Measurements from ENCODE around the gene VPS35L. TPM values are rescaled to one million over a fixed set of nuclear protein-coding genes. Genes with fewer than 3 reads are reported as not detected.

VPS35L gene
- total and polyA plus RNA-seq, 10 of the 15 experiments (the other 5 are each of a cell fraction or from before 2014, with no cell fraction given), result 14.9 to 44.1 (median 26.3) TPM

- no peak overlapping the region for H3K27ac ChIP-seq (ENCODE audit: control insufficient read depth, insufficient read depth)
- DNase-seq (ENCODE audit: low read depth, low spot score), result no peak
- RAD21 ChIA-PET (ENCODE audit: unreplicated experiment), result no interaction called here
- H2AFZ ChIP-seq (ENCODE audit: control insufficient read depth, low read depth, low read length), result no peak overlapping the region
- CTCF ChIA-PET, result no interaction called here
- SMC1A ChIA-PET (ENCODE audit: uncharacterized antibody, unreplicated experiment), result no interaction called here
- POLR2A ChIA-PET, result no interaction called here
- no peaks in the 10 kb centered on the region for H3K36me3 ChIP-seq (ENCODE audit: control insufficient read depth in 2 of 2, insufficient read depth in 2 of 2, low read length in 1 of 2)
- H3K79me2 ChIP-seq (ENCODE audit: control insufficient read depth, insufficient read depth, low read length), result no peaks in the 10 kb centered on the region
- TF ChIP-seq NKRF (conservative IDR thresholded peaks at IDR 0.05) (no peak), USF1 (IDR thresholded peaks at IDR 0.05; ENCODE audit: borderline replicate concordance, extremely low read length, insufficient read depth, low read depth, low read length) (no peak), SUZ12 (IDR thresholded peaks at IDR 0.05; ENCODE audit: unreplicated experiment) (no peak), ZSCAN29 (IDR thresholded peaks at IDR 0.05) (no peak)
- FAIRE-seq, result no peak
- H4K20me1 ChIP-seq (ENCODE audit: control insufficient read depth, insufficient read depth), result no peaks in the 10 kb centered on the region
- BruUV-seq (replicated peaks), result no TSS peak
- H3K4me3 ChIP-seq, result no peak overlapping the region
- H3K9me3 ChIP-seq (replicated peaks; ENCODE audit: control insufficient read depth, insufficient read depth, low read length), result no peaks in the 10 kb centered on the region
- in situ Hi-C loops (cut with MboI), result no loop called here
- H3K4me2 ChIP-seq (ENCODE audit: control insufficient read depth, insufficient read depth), result no peak overlapping the region
- no peaks in the 10 kb centered on the region for H3K4me1 ChIP-seq (ENCODE audit: control insufficient read depth, insufficient read depth, low read length)
- intact Hi-C loops (cut with micrococcal nuclease; ENCODE audit: unreplicated experiment), result no loop called here
- no peaks in the 10 kb centered on the region for H3K27me3 ChIP-seq (replicated peaks in 1 of 2; ENCODE audit: control insufficient read depth in 2 of 2, insufficient read depth in 2 of 2, low read length in 1 of 2)
- no peak for ATAC-seq
- 97% methylated on average over 3 of the region's 3 CpGs for WGBS (ENCODE audit: insufficient coverage, insufficient replicate concordance, low lambda C conversion rate, missing lambda C conversion rate)
- H3K9ac ChIP-seq (ENCODE audit: control insufficient read depth, insufficient read depth, low read length), result no peak overlapping the region
Observed at GRCh38 chr16:19621445-19621844, 65.9 kb downstream of the VPS35L start.

- H3K4me1 ChIP-seq (ENCODE audit: control insufficient read depth, insufficient read depth, low read length), result no peaks in the 10 kb centered on the region
- H3K27me3 ChIP-seq (replicated peaks in 1 of 2; ENCODE audit: control insufficient read depth in 2 of 2, insufficient read depth in 2 of 2, low read length in 1 of 2), result no peaks in the 10 kb centered on the region
- ChIA-PET POLR2A (interaction anchor here (0.6 kb wide), 1 partner anchor 264 kb away, joined by 3 read pairs; no protein-coding TSS in a partner anchor), SMC1A (ENCODE audit: uncharacterized antibody, unreplicated experiment) (interaction anchor here (0.6 kb wide), 1 partner anchor 59 kb away, joined by 3 read pairs; no protein-coding TSS in a partner anchor), RAD21 (ENCODE audit: unreplicated experiment) (no interaction called here), CTCF (no interaction called here)
- BruUV-seq (replicated peaks), result no TSS peak
- 90% methylated on average over 6 of the region's 6 CpGs for WGBS (ENCODE audit: insufficient coverage, insufficient replicate concordance, low lambda C conversion rate, missing lambda C conversion rate)
- FAIRE-seq (no peak), ATAC-seq (no peak), DNase-seq (ENCODE audit: low read depth, low spot score) (no peak)
- no peaks in the 10 kb centered on the region for H4K20me1 ChIP-seq (ENCODE audit: control insufficient read depth, insufficient read depth)
- H2AFZ ChIP-seq (ENCODE audit: control insufficient read depth, low read depth, low read length), result no peak overlapping the region
- no peak overlapping the region for H3K27ac ChIP-seq (ENCODE audit: control insufficient read depth, insufficient read depth)
- intact Hi-C loops (cut with micrococcal nuclease; ENCODE audit: unreplicated experiment) (no loop called here), in situ Hi-C loops (cut with MboI) (no loop called here)
- no peak overlapping the region for H3K9ac ChIP-seq (ENCODE audit: control insufficient read depth, insufficient read depth, low read length)
- H3K4me2 ChIP-seq (ENCODE audit: control insufficient read depth, insufficient read depth), result no peak overlapping the region
- H3K79me2 ChIP-seq (ENCODE audit: control insufficient read depth, insufficient read depth, low read length), result no peaks in the 10 kb centered on the region
- H3K9me3 ChIP-seq (replicated peaks; ENCODE audit: control insufficient read depth, insufficient read depth, low read length), result no peaks in the 10 kb centered on the region
- no peak overlapping the region for H3K4me3 ChIP-seq
- peaks cover 0 to 10% of the 10 kb centered on the region in 2 experiments; a peak in 2 of 4 replicates for H3K36me3 ChIP-seq (ENCODE audit: control insufficient read depth in 2 of 2, insufficient read depth in 2 of 2, low read length in 1 of 2)
- TF ChIP-seq TCF3 (IDR thresholded peaks at IDR 0.05; ENCODE audit: borderline replicate concordance, insufficient read depth, low read depth, low read length) (no peak), ZBTB11 (CRISPR knock-in tag; IDR thresholded peaks at IDR 0.05) (no peak), HDGF (IDR thresholded peaks at IDR 0.05) (no peak), SUPT20H (IDR thresholded peaks at IDR 0.05; ENCODE audit: borderline replicate concordance, control insufficient read depth, low read depth, low read length) (no peak), CBX3 (IDR thresholded peaks at IDR 0.05; ENCODE audit: borderline replicate concordance, low read depth) (no peak), CBFB (IDR thresholded peaks at IDR 0.05; ENCODE audit: low read depth) (no peak), KAT2A (conservative IDR thresholded peaks at IDR 0.05; ENCODE audit: control insufficient read depth, low read depth, low read length) (no peak), STAT1 (conservative IDR thresholded peaks at IDR 0.05) (no peak)
Observed at GRCh38 chr16:19625039-19625438, 69.5 kb downstream of the VPS35L start.
